CD4-positive, alpha-beta memory T cell (primary cell): ENCODE results near the gene SSR2. TPM values are rescaled to one million over a fixed set of nuclear protein-coding genes. Genes with fewer than 3 reads are reported as not detected.
A peak's percentile ranks its signal among the peaks of the same experiment; 100 is the strongest.
"Not testable (repeated sequence)": the region's sequence is repeated elsewhere in the genome, so short reads cannot be mapped to it uniquely, and the experiment has no call there.

ENCODE experiments used
- CTCF ChIA-PET: fragments of 350-600 bp; sonication (Branson Sonifier 250); formaldehyde crosslinking; loops from one replicate; lab custom pipeline; 2021; ENCODE audit warnings: inconsistent platforms; ENCODE audit not compliant: partially characterized antibody; lab: Charles Lee
- POLR2A ChIA-PET: fragments of 350-600 bp; sonication (Branson Sonifier 250); formaldehyde crosslinking; loops from one replicate; lab custom pipeline; 2021; ENCODE audit not compliant: partially characterized antibody; lab: Charles Lee
- DNase-seq, 5 donors: peaks; one replicate each; pipeline versions ENCODE4 v3.0.0 to v3.0.0-alpha.2; 2020 to 2022; ENCODE audit warnings: mixed read lengths in 1 of 5
- H3K27ac ChIP-seq: one replicate; pipeline ENCODE4 v1.7.0; 2013; ENCODE audit warnings: low read depth, low read length
- H3K27me3 ChIP-seq: 2 replicates; pipeline ENCODE4 v1.7.0; 2013; ENCODE audit warnings: mild to moderate bottlenecking, low read length, moderate library complexity; ENCODE audit not compliant: insufficient read depth
- H3K36me3 ChIP-seq: 2 replicates; pipeline ENCODE4 v1.7.0; 2013; ENCODE audit warnings: mild to moderate bottlenecking, low read length, moderate library complexity; ENCODE audit not compliant: insufficient read depth
- H3K4me1 ChIP-seq: 2 replicates; pipeline ENCODE4 v1.7.0; 2013; ENCODE audit warnings: mild to moderate bottlenecking, low read length, moderate library complexity; ENCODE audit not compliant: insufficient read depth
- H3K4me3 ChIP-seq, 2 donors: one replicate each; pipeline ENCODE4 v1.7.0; 2013; ENCODE audit warnings: low read length in 2 of 2, mild to moderate bottlenecking in 1 of 2
- H3K9me3 ChIP-seq, 2 donors: one replicate each; pipeline ENCODE4 v1.7.0; 2013; ENCODE audit warnings: low read length in 2 of 2, control low read depth in 1 of 2; ENCODE audit not compliant: control insufficient read depth in 1 of 2
- H3K27ac Mint-ChIP-seq, 7 donors: one replicate each; pipeline ENCODE4 v1.8.0; 2020 to 2021; ENCODE audit warnings: mixed read lengths in 7 of 7, mild to moderate bottlenecking in 6 of 7, inconsistent platforms in 3 of 7, moderate library complexity in 3 of 7
- H3K27me3 Mint-ChIP-seq, 2 donors: one replicate each; pipeline ENCODE4 v1.8.0; 2020 to 2021; ENCODE audit warnings: mixed read lengths in 2 of 2
- H3K36me3 Mint-ChIP-seq, 2 donors: one replicate each; pipeline ENCODE4 v1.8.0; 2020 to 2021; ENCODE audit warnings: mixed read lengths in 2 of 2, inconsistent platforms in 1 of 2, mild to moderate bottlenecking in 1 of 2
- H3K4me1 Mint-ChIP-seq, 4 donors: one replicate each; pipeline ENCODE4 v1.8.0; 2020 to 2021; ENCODE audit warnings: mixed read lengths in 4 of 4, mild to moderate bottlenecking in 1 of 4
- H3K4me3 Mint-ChIP-seq, 8 donors: one replicate each; pipeline ENCODE4 v1.8.0; 2020 to 2021; ENCODE audit warnings: mixed read lengths in 8 of 8, mild to moderate bottlenecking in 7 of 8, moderate library complexity in 6 of 8, inconsistent platforms in 3 of 8
- H3K9me3 Mint-ChIP-seq, 8 donors: one replicate each; pipeline ENCODE4 v1.8.0; 2020 to 2021; ENCODE audit warnings: mixed read lengths in 8 of 8, mild to moderate bottlenecking in 5 of 8, inconsistent platforms in 3 of 8, moderate library complexity in 1 of 8
- intact Hi-C: fragments of 100-400 bp; cut with micrococcal nuclease; formaldehyde crosslinking; loops from one replicate; pipeline ENCODE4 v1.15.1; 2023
- polyA plus RNA-seq, 2 donors: library from polyadenylated mRNA; unstranded; fragments of 300-500 nt; fragmentation: Illumina TruSeq; gene quantifications; one replicate each; pipeline ENCODE4 v1.2.3, GENCODE V29; 2021
- total RNA-seq, 2 experiments: library from RNA; stranded (reverse); gene quantifications; one replicate each; pipeline ENCODE4 v1.2.3, GENCODE V29; 2021

SSR2 gene
- total and polyA plus RNA-seq, 4 experiments from 2014 or later = 252 to 442 (median 313) TPM

- H3K27ac Mint-ChIP-seq = no peak overlapping the region
- DNase-seq = no peak
- H3K4me3 Mint-ChIP-seq = no peak overlapping the region
- peaks cover 0 to 3% (median 0%) of the 10 kb centered on the region in 8 donors for H3K9me3 Mint-ChIP-seq
- ChIA-PET POLR2A (interaction anchor here (1.3 kb wide), 1 partner anchor 28 kb away, joined by 3 read pairs; the partner anchor contains the start of gene SSR2), CTCF (no interaction called here)
- H3K27me3 ChIP-seq = no peaks in the 10 kb centered on the region
- H3K4me3 ChIP-seq = no peak overlapping the region
- H3K36me3 Mint-ChIP-seq = peaks cover 16 to 36% of the 10 kb centered on the region in 2 donors
- H3K36me3 ChIP-seq = peaks cover 15% of the 10 kb centered on the region
- intact Hi-C loops = no loop called here
- H3K4me1 Mint-ChIP-seq = peaks cover 15 to 41% (median 27%) of the 10 kb centered on the region in 4 donors
- no peaks in the 10 kb centered on the region for H3K9me3 ChIP-seq
- no peaks in the 10 kb centered on the region for H3K27me3 Mint-ChIP-seq
- no peak overlapping the region for H3K27ac ChIP-seq
- peaks cover 18% of the 10 kb centered on the region for H3K4me1 ChIP-seq
Observed at GRCh38 chr1:156048663-156049258, 28.0 kb upstream of the SSR2 start.

DNA sequence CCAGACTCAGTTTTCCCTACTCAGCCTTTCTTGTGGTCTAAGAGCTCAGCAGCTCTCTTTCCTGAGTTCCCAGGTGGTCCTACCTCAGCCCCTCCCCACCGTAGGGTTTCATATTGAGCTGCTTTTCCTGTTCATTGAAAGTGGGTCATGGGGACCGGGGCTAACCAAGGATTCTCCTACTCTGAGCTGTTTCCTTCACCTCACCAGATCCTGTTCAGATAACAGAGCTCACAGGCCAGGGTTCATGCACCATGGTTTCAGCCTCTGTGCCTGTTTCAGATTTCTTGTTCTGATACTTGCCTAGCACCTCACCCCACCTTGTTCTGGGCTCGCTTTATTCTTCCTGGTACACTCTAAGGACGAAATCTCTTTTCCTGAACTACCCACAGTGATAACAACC lies 24.3 kb upstream of the SSR2 start:
- Histone ChIP-seq H3K9me3 (no peaks in the 10 kb centered on the region), H3K27ac (no peak overlapping the region), H3K36me3 (peaks cover 40% of the 10 kb centered on the region), H3K4me1 (peaks cover 11% of the 10 kb centered on the region), H3K4me3 (no peak overlapping the region), H3K27me3 (no peaks in the 10 kb centered on the region)
- intact Hi-C loops = no loop called here
- peak overlapping the region in 6 of 7 donors; percentile 40 to 86 (median 77) for H3K27ac Mint-ChIP-seq
- peak overlapping the region in 6 of 8 donors; percentile 5 to 62 (median 42) for H3K4me3 Mint-ChIP-seq
- ChIA-PET CTCF (interaction anchor here (0.8 to 1.2 kb wide), 2 partner anchors 18 to 37 kb away, joined by 3 read pairs; no protein-coding TSS in a partner anchor), POLR2A (interaction anchor here (1.4 kb wide), 1 partner anchor 8 kb away, joined by 4 read pairs; the partner anchor contains the start of gene UBQLN4)
- H3K9me3 Mint-ChIP-seq = peaks cover 0 to 3% (median 0%) of the 10 kb centered on the region in 8 donors
- peak in 2 of 5 donors; percentile 10 to 13 for DNase-seq
- H3K27me3 Mint-ChIP-seq = no peaks in the 10 kb centered on the region
- peaks cover 33 to 58% of the 10 kb centered on the region in 2 donors for H3K36me3 Mint-ChIP-seq
- H3K4me1 Mint-ChIP-seq = peaks cover 12 to 20% (median 15%) of the 10 kb centered on the region in 4 donors

DNA sequence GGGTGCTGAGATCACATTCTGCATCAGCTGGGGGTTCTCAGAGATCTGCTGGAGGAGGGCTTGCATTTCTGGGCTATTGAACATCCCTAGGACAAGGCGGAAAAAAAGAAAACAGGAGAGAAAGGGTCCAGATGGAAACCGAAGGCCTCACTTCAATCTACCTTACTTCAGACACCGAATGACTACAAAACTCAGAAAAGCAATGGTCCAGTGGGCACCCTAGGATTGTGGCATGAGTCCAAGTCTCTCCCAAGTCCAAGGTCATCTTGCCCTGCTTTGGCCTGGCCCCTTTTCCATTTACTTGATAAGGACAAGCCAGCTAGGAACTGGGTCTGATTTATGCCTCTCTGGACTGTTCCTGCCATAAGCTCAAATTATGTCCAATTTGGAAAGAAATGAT lies 22.1 kb upstream of the SSR2 start:
- peaks cover 12 to 13% (median 12%) of the 10 kb centered on the region in 4 donors for H3K4me1 Mint-ChIP-seq
- POLR2A ChIA-PET = no interaction called here
- CTCF ChIA-PET = no interaction called here
- H3K4me3 Mint-ChIP-seq = no peak overlapping the region
- intact Hi-C loops = no loop called here
- no peaks in the 10 kb centered on the region for H3K27me3 Mint-ChIP-seq
- no peak overlapping the region for H3K4me3 ChIP-seq
- no peak overlapping the region for H3K27ac ChIP-seq
- no peaks in the 10 kb centered on the region for H3K9me3 Mint-ChIP-seq
- no peaks in the 10 kb centered on the region for H3K27me3 ChIP-seq
- no peak for DNase-seq
- H3K27ac Mint-ChIP-seq = peak overlapping the region in 1 of 7 donors; percentile 17
- H3K9me3 ChIP-seq = no peaks in the 10 kb centered on the region
- H3K4me1 ChIP-seq = peaks cover 11% of the 10 kb centered on the region
- peaks cover 26% of the 10 kb centered on the region for H3K36me3 ChIP-seq
- peaks cover 24 to 46% of the 10 kb centered on the region in 2 donors for H3K36me3 Mint-ChIP-seq

DNA sequence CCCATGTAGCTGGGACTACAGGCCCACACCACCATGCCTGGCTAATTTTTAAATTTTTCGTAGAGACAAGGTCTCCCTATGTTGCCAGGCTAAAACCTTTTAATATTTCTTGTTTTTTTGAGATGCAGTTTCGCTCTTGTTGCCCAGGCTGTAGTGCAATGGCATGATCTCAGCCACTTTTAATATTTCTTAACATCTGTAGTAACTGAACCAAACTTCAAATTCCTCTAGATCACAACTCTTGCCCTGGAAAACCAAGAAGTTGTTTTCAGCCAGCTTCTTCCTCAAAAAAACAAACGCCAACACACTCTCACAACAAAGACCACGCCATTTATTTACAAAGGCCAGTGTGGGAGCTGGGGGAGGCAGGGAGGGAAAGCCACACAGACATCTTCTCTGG lies 14.2 kb upstream of the SSR2 start:
- H3K27ac ChIP-seq, H3K36me3 ChIP-seq, H3K4me1 ChIP-seq, H3K27me3 Mint-ChIP-seq, H3K9me3 ChIP-seq, POLR2A ChIA-PET, DNase-seq, H3K4me1 Mint-ChIP-seq, H3K27ac Mint-ChIP-seq, CTCF ChIA-PET, H3K4me3 Mint-ChIP-seq, H3K27me3 ChIP-seq, H3K4me3 ChIP-seq, intact Hi-C loops, H3K9me3 Mint-ChIP-seq: not testable (repeated sequence)
- H3K36me3 Mint-ChIP-seq = peaks cover 7 to 18% of the 10 kb centered on the region in 2 donors

- Histone ChIP-seq H3K36me3 (no peaks in the 10 kb centered on the region), H3K27me3 (no peaks in the 10 kb centered on the region), H3K4me1 (no peaks in the 10 kb centered on the region), H3K27ac (no peak overlapping the region), H3K9me3 (no peaks in the 10 kb centered on the region), H3K4me3 (no peak overlapping the region)
- Mint-ChIP-seq H3K27me3 (no peaks in the 10 kb centered on the region), H3K4me1 (no peaks in the 10 kb centered on the region), H3K4me3 (no peak overlapping the region), H3K27ac (no peak overlapping the region), H3K9me3 (peaks cover 0 to 3% (median 0%) of the 10 kb centered on the region in 8 donors), H3K36me3 (peaks cover 7 to 13% of the 10 kb centered on the region in 2 donors)
- intact Hi-C loops = no loop called here
- ChIA-PET CTCF (interaction anchor here (0.9 kb wide), 1 partner anchor 32 kb away, joined by 3 read pairs; no protein-coding TSS in a partner anchor), POLR2A (no interaction called here)
- no peak for DNase-seq
Observed at GRCh38 chr1:156033011-156033410, 12.3 kb upstream of the SSR2 start.

- peaks cover 0 to 1% (median 0%) of the 10 kb centered on the region in 8 donors for H3K9me3 Mint-ChIP-seq
- H3K36me3 Mint-ChIP-seq = no peaks in the 10 kb centered on the region
- no peaks in the 10 kb centered on the region for H3K4me1 ChIP-seq
- H3K4me1 Mint-ChIP-seq = peaks cover 6 to 13% (median 8%) of the 10 kb centered on the region in 4 donors
- intact Hi-C loops = loop anchor here (10.0 kb wide), 1 partner anchor 342 kb away; the partner anchor contains the start of genes DAP3 and YY1AP1
- H3K27me3 ChIP-seq = no peaks in the 10 kb centered on the region
- ChIA-PET POLR2A (no interaction called here), CTCF (no interaction called here)
- no peak for DNase-seq
- no peak overlapping the region for H3K4me3 ChIP-seq
- no peak overlapping the region for H3K27ac Mint-ChIP-seq
- no peak overlapping the region for H3K4me3 Mint-ChIP-seq
- H3K36me3 ChIP-seq = no peaks in the 10 kb centered on the region
- peaks cover 0 to 2% of the 10 kb centered on the region in 2 donors for H3K27me3 Mint-ChIP-seq
- no peaks in the 10 kb centered on the region for H3K9me3 ChIP-seq
- no peak overlapping the region for H3K27ac ChIP-seq
Observed at GRCh38 chr1:156026588-156026987, 5.8 kb upstream of the SSR2 start.

GRCh38 chr1:156025876-156026275 lies 5.1 kb upstream of the SSR2 start:
- Histone ChIP-seq H3K9me3 (no peaks in the 10 kb centered on the region), H3K4me3 (no peak overlapping the region), H3K4me1 (peaks cover 4% of the 10 kb centered on the region), H3K27ac (no peak overlapping the region), H3K27me3 (no peaks in the 10 kb centered on the region), H3K36me3 (no peaks in the 10 kb centered on the region)
- Mint-ChIP-seq H3K9me3 (peaks cover 0 to 1% (median 0%) of the 10 kb centered on the region in 8 donors), H3K4me1 (peaks cover 6 to 17% (median 10%) of the 10 kb centered on the region in 4 donors), H3K4me3 (peak overlapping the region in 1 of 8 donors; percentile 14), H3K36me3 (no peaks in the 10 kb centered on the region), H3K27ac (no peak overlapping the region), H3K27me3 (peaks cover 0 to 2% of the 10 kb centered on the region in 2 donors)
- ChIA-PET POLR2A (no interaction called here), CTCF (interaction anchor here (0.9 kb wide), 1 partner anchor 26 kb away, joined by 3 read pairs; no protein-coding TSS in a partner anchor)
- intact Hi-C loops = loop anchor here (10.0 kb wide), 1 partner anchor 341 kb away; the partner anchor contains the start of genes DAP3 and YY1AP1
- DNase-seq = peak in 3 of 5 donors; percentile 24 to 41 (median 25)
